ENCODE results near the gene ITIH1.

Gene ITIH1

GRCh38 chr3:52789746-52790040 lies 12.3 kb downstream of the ITIH1 start:
- no peak for DNase-seq (ENCODE audit: low read depth)

GRCh38 chr3:52790337-52790736 lies 12.9 kb downstream of the ITIH1 start:
- no peak for DNase-seq (ENCODE audit: low read depth)

- no peak for DNase-seq (ENCODE audit: low read depth)
Measured at GRCh38 chr3:52790741-52791140, 13.3 kb downstream of the ITIH1 start.

- no peak for DNase-seq (ENCODE audit: low read depth)
Measured at GRCh38 chr3:52791366-52791765, 14.0 kb downstream of the ITIH1 start.

GRCh38 chr3:52791928-52792327 lies 14.5 kb downstream of the ITIH1 start:
- no peak for DNase-seq (ENCODE audit: low read depth)

GRCh38 chr3:52792413-52792812 lies 15.0 kb downstream of the ITIH1 start:
- DNase-seq (ENCODE audit: low read depth) = no peak

- no peak for DNase-seq (ENCODE audit: low read depth)
Measured at GRCh38 chr3:52792961-52793695, 15.7 kb downstream of the ITIH1 start.

- DNase-seq (ENCODE audit: low read depth) = no peak
Measured at GRCh38 chr3:52793702-52794611, 16.6 kb downstream of the ITIH1 start.

- DNase-seq (ENCODE audit: low read depth) = no peak
Measured at GRCh38 chr3:52794612-52795099, 17.3 kb downstream of the ITIH1 start, which contains the start of gene ITIH3. Gene ITIH3, plus strand, starts transcription at chr3:52794796. Its CDS starts 8 bp downstream, at chr3:52794804.

- no peak for DNase-seq (ENCODE audit: low read depth)
Measured at GRCh38 chr3:52795298-52795900, 18.0 kb downstream of the ITIH1 start.

- DNase-seq (ENCODE audit: low read depth) = no peak
Measured at GRCh38 chr3:52796411-52796810, 19.0 kb downstream of the ITIH1 start.

- no peak for DNase-seq (ENCODE audit: low read depth)
Measured at GRCh38 chr3:52798376-52798977, 21.1 kb downstream of the ITIH1 start.

- DNase-seq (ENCODE audit: low read depth) = no peak
Measured at GRCh38 chr3:52798978-52799476, 21.6 kb downstream of the ITIH1 start.

- DNase-seq (ENCODE audit: low read depth) = no peak
Measured at GRCh38 chr3:52800079-52800478, 22.7 kb downstream of the ITIH1 start.

- DNase-seq (ENCODE audit: low read depth) = no peak
Measured at GRCh38 chr3:52801839-52802238, 24.4 kb downstream of the ITIH1 start.

GRCh38 chr3:52805270-52806039 lies 28.1 kb downstream of the ITIH1 start:
- DNase-seq (ENCODE audit: low read depth) = no peak

- no peak for DNase-seq (ENCODE audit: low read depth)
Measured at GRCh38 chr3:52809149-52809548, 31.8 kb downstream of the ITIH1 start.

GRCh38 chr3:52809662-52810377 lies 32.4 kb downstream of the ITIH1 start:
- no peak for DNase-seq (ENCODE audit: low read depth)

- no peak for DNase-seq (ENCODE audit: low read depth)
Measured at GRCh38 chr3:52810923-52811322, 33.5 kb downstream of the ITIH1 start.

- DNase-seq (ENCODE audit: low read depth) = no peak
Measured at GRCh38 chr3:52811452-52812011, 34.1 kb downstream of the ITIH1 start.

Measured in stimulated activated CD8-positive, alpha-beta memory T cell treated with anti-CD3 and anti-CD28 coated beads, Interleukin-15, amount 100 ng/mL, for 24 hours (primary cell).